GM12873 (cell line): ENCODE results near the gene NPFF.

Experiments used
- TF ChIP-seq, protein P1 (sequence below): IDR thresholded peaks from 2 replicates; pipeline ENCODE4 v1.5.1; 2012; ENCODE audit warnings: low read depth, mild to moderate bottlenecking, moderate library complexity, low read length, control low read depth; ENCODE audit not compliant: insufficient read depth; ENCODE audit errors: missing control alignments

Gene NPFF, protein sequence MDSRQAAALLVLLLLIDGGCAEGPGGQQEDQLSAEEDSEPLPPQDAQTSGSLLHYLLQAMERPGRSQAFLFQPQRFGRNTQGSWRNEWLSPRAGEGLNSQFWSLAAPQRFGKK

DNA sequence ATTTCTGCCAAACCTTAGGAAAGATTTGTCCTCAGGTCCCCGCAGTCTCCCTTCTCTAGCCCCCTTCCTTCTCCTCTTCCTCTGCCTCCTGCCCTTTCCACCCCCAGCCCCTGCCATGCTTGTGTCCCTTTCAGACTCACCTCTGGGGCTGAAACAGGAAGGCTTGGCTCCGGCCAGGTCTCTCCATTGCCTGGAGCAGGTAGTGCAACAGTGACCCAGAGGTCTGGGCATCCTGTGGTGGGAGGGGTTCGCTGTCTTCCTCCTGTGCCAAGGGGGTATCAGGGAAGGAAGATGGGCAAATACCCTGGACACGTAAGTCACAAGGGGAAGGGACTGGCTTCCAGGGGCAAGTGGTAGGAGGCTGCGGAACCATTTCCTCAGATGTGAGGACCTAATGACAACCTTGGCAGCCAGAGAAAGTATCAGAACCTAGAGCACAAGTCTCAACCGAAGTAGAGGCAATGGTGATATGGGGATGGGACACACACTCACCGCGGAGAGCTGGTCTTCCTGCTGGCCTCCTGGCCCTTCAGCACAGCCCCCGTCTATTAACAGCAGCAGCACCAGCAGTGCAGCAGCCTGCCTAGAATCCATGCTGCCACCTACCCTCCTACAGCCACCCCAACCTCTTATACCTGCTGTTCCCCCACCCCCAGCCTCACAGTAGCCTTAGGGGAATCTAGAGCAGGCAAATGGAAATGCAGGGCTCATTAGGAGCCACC, at the start of gene NPFF:
TSS of gene NPFF (minus strand) at position 604 of the 722 bp plus-strand sequence. CDS start at position 594, 10 bp downstream.
- TF ChIP-seq, protein P1, sequence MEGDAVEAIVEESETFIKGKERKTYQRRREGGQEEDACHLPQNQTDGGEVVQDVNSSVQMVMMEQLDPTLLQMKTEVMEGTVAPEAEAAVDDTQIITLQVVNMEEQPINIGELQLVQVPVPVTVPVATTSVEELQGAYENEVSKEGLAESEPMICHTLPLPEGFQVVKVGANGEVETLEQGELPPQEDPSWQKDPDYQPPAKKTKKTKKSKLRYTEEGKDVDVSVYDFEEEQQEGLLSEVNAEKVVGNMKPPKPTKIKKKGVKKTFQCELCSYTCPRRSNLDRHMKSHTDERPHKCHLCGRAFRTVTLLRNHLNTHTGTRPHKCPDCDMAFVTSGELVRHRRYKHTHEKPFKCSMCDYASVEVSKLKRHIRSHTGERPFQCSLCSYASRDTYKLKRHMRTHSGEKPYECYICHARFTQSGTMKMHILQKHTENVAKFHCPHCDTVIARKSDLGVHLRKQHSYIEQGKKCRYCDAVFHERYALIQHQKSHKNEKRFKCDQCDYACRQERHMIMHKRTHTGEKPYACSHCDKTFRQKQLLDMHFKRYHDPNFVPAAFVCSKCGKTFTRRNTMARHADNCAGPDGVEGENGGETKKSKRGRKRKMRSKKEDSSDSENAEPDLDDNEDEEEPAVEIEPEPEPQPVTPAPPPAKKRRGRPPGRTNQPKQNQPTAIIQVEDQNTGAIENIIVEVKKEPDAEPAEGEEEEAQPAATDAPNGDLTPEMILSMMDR = no peak

DNA sequence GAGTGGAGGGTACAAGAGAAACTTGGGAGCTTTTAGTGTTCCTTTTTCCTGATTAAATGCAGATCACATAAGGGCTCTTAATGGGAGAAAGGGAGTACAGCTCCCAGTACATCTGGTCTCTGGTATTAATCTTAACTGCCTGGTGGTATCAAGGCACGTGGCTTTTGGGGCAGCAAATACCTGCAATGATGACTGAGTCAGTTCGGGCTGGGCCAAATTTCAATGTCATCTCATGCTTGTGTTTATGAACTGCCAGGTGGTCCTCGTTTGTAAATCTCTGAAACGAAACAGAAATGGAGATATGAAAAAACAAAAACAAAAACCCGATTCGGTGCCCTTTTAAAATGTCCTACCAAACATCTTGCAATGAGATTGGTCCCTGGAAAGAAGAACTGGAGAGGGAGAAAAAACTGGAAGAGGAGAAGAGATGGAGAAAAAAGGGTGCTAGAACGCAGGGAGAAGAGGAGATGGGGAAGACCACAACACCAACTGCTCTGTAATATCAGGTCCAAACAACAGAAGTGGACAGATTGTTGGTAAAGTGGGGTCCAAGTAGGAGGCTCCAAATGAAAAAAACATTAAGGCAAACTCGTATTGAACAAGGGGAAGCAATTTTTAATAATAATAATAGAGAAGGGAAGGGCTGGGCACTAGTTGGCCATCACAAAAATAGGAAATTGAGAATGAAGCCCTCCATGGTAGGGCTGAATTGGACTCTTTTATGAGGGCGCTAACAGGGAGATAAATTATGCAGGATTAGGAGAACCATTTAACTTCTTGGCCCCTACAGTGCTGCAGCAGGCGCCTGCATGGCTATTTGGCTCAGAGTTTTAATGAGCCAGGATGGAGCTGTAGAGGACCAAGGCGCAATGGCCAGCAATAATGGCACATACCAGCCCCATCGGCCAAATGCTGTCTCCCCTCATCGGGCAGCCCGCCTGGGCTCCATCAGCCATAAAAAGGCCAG, 45.4 kb upstream of the NPFF start:
- TF ChIP-seq, protein P1 = no peak

DNA sequence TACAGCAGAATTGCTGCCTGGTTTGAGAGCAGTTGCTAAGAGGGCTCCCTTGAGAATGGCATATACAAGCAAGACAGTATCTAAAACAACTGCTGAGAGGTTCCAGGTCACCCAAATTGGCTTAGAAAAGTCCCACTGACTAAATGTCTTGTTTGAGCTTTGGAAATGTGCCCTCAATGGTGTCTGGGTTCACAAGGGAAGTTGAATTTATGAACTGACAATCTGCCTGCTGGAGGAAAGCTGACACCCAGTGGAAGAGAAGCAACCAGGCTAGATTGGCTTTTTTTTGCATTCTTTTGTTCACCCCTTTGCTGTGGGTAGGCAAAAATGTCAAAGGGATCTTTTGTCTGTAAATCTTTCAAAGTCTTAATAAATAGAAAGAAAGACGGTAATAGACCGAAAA, 44.6 kb upstream of the NPFF start:
- TF ChIP-seq, protein P1 = no peak

DNA sequence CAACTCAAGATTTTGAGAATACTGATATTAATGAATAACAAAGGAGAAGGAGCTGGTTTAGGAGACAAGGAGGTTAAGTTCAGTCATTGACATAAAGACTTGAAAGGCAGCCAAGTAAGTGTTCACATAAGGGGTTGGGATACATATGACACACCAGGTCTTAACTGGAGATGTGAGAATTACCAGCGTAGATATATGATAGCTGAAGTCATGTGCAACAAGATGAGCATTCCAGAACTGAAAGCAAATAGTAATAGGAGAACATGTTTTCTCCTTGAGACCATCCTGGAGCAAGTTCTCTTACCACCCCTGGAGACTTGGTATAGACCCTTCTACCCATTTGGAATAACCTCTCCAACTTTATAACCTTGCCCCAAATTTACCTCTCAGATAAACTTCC, 43.3 kb upstream of the NPFF start:
- TF ChIP-seq, protein P1 = no peak

DNA sequence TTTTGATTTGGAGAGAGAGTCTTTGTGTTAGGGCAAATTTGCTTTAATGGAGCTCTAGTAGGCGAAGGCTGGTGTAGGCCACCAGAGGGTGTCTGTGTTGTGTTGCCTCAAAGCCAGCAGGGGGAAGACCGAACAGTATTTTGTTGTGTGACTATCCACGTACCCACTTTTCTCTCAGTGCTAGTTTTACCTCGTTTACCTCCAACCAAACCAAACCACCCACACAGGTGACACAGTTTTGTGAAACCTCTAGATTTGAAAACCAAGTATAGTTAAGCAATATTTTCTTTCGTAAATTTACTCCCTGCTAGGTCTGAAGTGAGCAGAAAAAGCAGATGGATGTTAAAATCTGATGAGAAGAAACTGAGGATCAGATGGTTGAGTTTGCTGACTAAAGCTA, 36.3 kb upstream of the NPFF start:
- TF ChIP-seq, protein P1 = peak; percentile 93

DNA sequence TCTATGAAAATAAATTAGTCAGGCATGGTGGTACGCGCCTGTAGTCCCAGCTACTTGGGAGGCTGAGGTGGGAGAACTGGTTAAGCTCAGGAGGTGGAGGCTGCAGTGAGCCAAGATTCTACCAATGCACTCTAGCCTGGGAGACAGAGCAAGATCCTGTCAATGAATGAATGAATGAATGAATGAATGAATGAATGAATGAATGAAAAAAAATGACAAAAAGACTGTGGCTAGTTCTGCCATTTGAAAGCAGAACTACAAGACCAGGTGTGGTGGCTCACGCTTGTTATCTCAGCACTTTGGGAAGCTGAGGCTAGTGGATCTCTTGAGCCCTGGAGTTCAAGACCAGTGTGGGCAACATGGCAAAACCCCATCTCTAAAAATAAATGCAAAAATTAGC, 32.2 kb upstream of the NPFF start:
- TF ChIP-seq, protein P1 = no peak

DNA sequence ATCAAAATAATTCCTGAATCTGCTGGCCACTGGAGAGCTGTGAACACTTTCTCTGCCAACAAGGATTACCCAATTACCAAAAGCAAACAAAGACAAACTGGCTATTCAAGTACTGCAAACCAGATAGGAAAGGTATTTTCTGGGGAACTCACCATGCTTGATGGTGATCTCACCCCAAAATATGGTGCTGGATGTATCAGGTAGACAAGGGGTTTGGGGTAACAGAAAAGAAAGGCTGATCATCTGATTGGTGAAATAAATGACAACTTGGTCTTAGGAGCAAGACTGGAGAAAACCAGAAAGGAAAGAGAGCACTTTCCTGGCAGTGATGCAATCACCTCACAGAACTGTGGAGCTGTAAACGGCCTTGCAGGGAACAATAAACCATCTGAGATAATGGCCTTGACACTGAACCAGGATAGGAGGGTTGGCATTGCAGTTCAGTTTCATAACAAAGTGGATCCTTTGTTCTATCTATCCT, 31.0 kb upstream of the NPFF start:
- TF ChIP-seq, protein P1 = no peak
